HUES6 (cell line): ENCODE results near the gene TMEM178B.
"Not testable (repeated sequence)": the region's sequence is repeated elsewhere in the genome, so short reads cannot be mapped to it uniquely, and the experiment has no call there.

Experiments used
- H3K27ac ChIP-seq: 2 replicates; pipeline ENCODE4 v1.7.0; 2013; ENCODE audit warnings: low read depth, mild to moderate bottlenecking, low read length, inconsistent platforms
- H3K27me3 ChIP-seq: 2 replicates; pipeline ENCODE4 v1.6.1; 2013; ENCODE audit warnings: low read length; ENCODE audit not compliant: control insufficient read depth, insufficient read depth
- H3K36me3 ChIP-seq: 2 replicates; pipeline ENCODE4 v1.6.1; 2013; ENCODE audit warnings: low read length; ENCODE audit not compliant: control insufficient read depth, insufficient read depth
- H3K4me1 ChIP-seq: 2 replicates; pipeline ENCODE4 v1.6.1; 2013; ENCODE audit warnings: low read length; ENCODE audit not compliant: control insufficient read depth, insufficient read depth
- H3K4me3 ChIP-seq: 2 replicates; pipeline ENCODE4 v1.5.1; 2013; ENCODE audit warnings: low read depth, low read length
- H3K9ac ChIP-seq: one replicate; pipeline ENCODE4 v1.6.1; 2013; ENCODE audit warnings: mild to moderate bottlenecking, low read length
- H3K9me3 ChIP-seq: 2 replicates; pipeline ENCODE4 v1.6.1; 2013; ENCODE audit warnings: low read depth, low read length; ENCODE audit not compliant: control insufficient read depth, insufficient read depth

The TMEM178B gene

DNA sequence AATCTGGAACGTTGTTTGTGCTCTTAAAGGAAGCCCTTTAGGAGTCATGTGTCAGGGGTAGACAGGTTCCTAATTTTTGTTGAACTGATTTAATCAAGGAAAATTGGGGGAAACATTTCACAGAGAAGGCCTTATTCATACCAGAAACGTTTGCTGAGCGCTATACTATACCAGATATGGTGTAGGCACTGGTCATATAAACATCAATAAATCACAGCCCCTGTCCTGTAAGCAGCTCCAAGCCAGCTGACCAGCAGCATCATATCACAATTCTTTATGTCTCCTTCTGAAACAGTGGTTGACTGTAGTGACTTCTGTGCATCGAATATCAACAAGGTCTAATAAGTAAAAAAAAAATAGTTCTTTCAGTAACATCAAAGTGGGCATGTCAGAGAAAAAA lies 1.1 kb downstream of the TMEM178B start:
- Histone ChIP-seq H3K9ac (no peak overlapping the region), H3K36me3 (no peaks in the 10 kb centered on the region), H3K27ac (no peak overlapping the region), H3K4me1 (peaks cover 21% of the 10 kb centered on the region), H3K4me3 (peak overlapping the region; percentile 81), H3K27me3 (peaks cover 82% of the 10 kb centered on the region), H3K9me3 (no peaks in the 10 kb centered on the region)

- no peak overlapping the region for H3K27ac ChIP-seq
- H3K36me3 ChIP-seq: no peaks in the 10 kb centered on the region
- no peak overlapping the region; the same call in 1 of the 2 replicates for H3K4me3 ChIP-seq
- no peak overlapping the region for H3K9ac ChIP-seq
- peaks cover 14% of the 10 kb centered on the region for H3K4me1 ChIP-seq
- peaks cover 68% of the 10 kb centered on the region for H3K27me3 ChIP-seq
- no peaks in the 10 kb centered on the region for H3K9me3 ChIP-seq
Observed at GRCh38 chr7:141076377-141076776, 2.5 kb downstream of the TMEM178B start.

GRCh38 chr7:141079219-141079618 lies 5.4 kb downstream of the TMEM178B start:
- H3K4me1 ChIP-seq: peaks cover 5% of the 10 kb centered on the region; the same call in 1 of the 2 replicates
- H3K27ac ChIP-seq: no peak overlapping the region
- H3K9me3 ChIP-seq: no peaks in the 10 kb centered on the region
- no peaks in the 10 kb centered on the region for H3K36me3 ChIP-seq
- H3K4me3 ChIP-seq: no peak overlapping the region
- peaks cover 40% of the 10 kb centered on the region for H3K27me3 ChIP-seq
- no peak overlapping the region for H3K9ac ChIP-seq

- not testable (repeated sequence) for H3K27me3 ChIP-seq, H3K36me3 ChIP-seq, H3K9me3 ChIP-seq, H3K4me3 ChIP-seq, H3K9ac ChIP-seq, H3K27ac ChIP-seq
- H3K4me1 ChIP-seq: peaks cover 12% of the 10 kb centered on the region; the same call in 1 of the 2 replicates
Observed at GRCh38 chr7:141089490-141089889, 15.6 kb downstream of the TMEM178B start.

- Histone ChIP-seq H3K27me3 (no peaks in the 10 kb centered on the region), H3K4me3 (no peak overlapping the region), H3K9me3 (no peaks in the 10 kb centered on the region), H3K36me3 (no peaks in the 10 kb centered on the region), H3K4me1 (peaks cover 26% of the 10 kb centered on the region; the same call in 1 of the 2 replicates), H3K27ac (no peak overlapping the region), H3K9ac (no peak overlapping the region)
Observed at GRCh38 chr7:141094336-141095070, 20.6 kb downstream of the TMEM178B start.

GRCh38 chr7:141097430-141097829 lies 23.6 kb downstream of the TMEM178B start:
- Histone ChIP-seq H3K9me3 (no peaks in the 10 kb centered on the region), H3K9ac (no peak overlapping the region), H3K4me1 (peaks cover 26% of the 10 kb centered on the region; the same call in 1 of the 2 replicates), H3K27ac (no peak overlapping the region), H3K36me3 (no peaks in the 10 kb centered on the region), H3K27me3 (no peaks in the 10 kb centered on the region), H3K4me3 (no peak overlapping the region)

DNA sequence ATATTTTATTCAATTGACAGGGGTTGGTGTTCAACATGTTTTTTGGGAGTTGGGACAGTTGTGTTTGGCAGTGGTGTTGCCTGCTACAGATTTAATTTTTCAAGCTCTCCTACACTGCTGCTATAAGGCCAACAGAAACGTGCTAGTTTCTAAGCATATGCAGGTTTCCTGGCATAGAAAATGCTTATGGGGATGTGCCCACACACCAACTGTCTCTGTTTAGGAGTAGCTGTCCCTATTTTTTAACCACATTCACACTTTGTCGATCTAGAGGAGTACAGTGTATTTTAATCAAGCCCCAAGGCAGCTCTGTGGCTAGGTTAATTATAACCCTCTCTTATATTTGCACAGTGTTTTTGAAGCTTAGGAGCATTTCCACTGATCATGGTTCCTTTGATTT lies 28.6 kb downstream of the TMEM178B start:
- Histone ChIP-seq H3K9ac (no peak overlapping the region), H3K9me3 (no peaks in the 10 kb centered on the region), H3K4me1 (no peaks in the 10 kb centered on the region), H3K4me3 (no peak overlapping the region), H3K36me3 (no peaks in the 10 kb centered on the region), H3K27ac (no peak overlapping the region), H3K27me3 (no peaks in the 10 kb centered on the region)

DNA sequence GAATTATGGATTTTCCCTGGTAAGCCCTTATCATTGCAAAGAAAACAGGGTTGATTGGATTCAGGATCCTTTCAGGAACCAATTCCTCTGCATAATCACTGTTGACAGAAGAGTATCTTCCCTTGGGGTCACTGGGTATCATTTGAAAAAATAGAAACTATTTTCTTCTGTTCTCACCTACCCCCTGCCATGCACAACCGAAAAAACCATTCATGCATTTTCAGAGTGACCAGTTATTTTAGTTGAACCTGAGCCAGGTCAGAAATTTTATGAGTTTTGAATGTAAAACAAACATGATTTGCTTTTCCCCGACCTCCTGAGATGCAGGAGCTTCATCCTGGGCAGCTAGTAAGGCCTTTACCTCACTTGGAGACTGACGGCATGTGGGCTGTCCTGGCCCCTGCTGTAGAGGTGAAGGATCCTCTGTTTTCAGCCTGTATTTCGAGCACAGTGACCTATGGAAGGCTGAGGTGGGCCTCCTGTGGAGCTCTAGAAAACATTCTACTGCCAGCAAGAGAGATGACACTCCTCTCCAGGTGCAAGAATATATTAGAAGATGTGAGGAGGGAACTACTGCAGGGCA lies 30.1 kb downstream of the TMEM178B start:
- Histone ChIP-seq H3K36me3 (no peaks in the 10 kb centered on the region), H3K4me3 (no peak overlapping the region), H3K9me3 (peaks cover 9% of the 10 kb centered on the region), H3K27me3 (no peaks in the 10 kb centered on the region), H3K27ac (no peak overlapping the region), H3K4me1 (no peaks in the 10 kb centered on the region), H3K9ac (no peak overlapping the region)

- Histone ChIP-seq H3K9me3 (peaks cover 12% of the 10 kb centered on the region), H3K27ac (no peak overlapping the region), H3K4me3 (no peak overlapping the region), H3K36me3 (no peaks in the 10 kb centered on the region), H3K4me1 (no peaks in the 10 kb centered on the region), H3K27me3 (no peaks in the 10 kb centered on the region), H3K9ac (no peak overlapping the region)
Observed at GRCh38 chr7:141113131-141113530, 39.3 kb downstream of the TMEM178B start.

GRCh38 chr7:141114029-141114664 lies 40.3 kb downstream of the TMEM178B start:
- Histone ChIP-seq H3K27ac (no peak overlapping the region), H3K9me3 (peaks cover 2% of the 10 kb centered on the region; the same call in 1 of the 2 replicates), H3K36me3 (no peaks in the 10 kb centered on the region), H3K4me3 (no peak overlapping the region), H3K4me1 (no peaks in the 10 kb centered on the region), H3K9ac (no peak overlapping the region), H3K27me3 (no peaks in the 10 kb centered on the region)

DNA sequence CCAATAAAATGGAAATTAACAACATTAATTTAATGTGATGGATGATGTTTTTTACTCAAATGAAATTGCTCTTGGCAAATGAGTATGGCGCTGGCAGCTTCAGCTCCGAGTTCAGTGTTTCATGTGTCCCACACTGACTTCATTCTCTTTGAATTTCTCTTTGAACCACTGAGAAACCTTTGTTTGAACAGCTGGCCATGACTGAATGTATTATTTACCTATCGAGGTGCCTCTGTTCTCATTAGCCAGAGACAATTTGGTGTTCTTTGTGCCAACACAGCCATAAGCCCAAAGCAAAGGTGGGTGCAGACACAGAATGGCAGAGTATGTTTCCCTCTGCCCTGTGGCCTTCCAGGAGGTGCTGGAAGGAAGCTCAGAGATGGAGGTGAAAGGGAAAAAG lies 42.1 kb downstream of the TMEM178B start:
- Histone ChIP-seq H3K4me3 (no peak overlapping the region), H3K27me3 (no peaks in the 10 kb centered on the region), H3K9me3 (no peaks in the 10 kb centered on the region), H3K9ac (no peak overlapping the region), H3K4me1 (no peaks in the 10 kb centered on the region), H3K36me3 (no peaks in the 10 kb centered on the region), H3K27ac (no peak overlapping the region)
